ENCODE data around the gene MYT1. TPM values are rescaled to one million over a fixed set of nuclear protein-coding genes. Genes with fewer than 3 reads are reported as not detected.
A peak's percentile ranks its signal among the peaks of the same experiment; 100 is the strongest.

Gene MYT1
- total and polyA plus RNA-seq, 2 of the 13 experiments (the other 11 are each of a cell fraction or from before 2014, with no cell fraction given), result 0.58 to 2.5 TPM

DNA sequence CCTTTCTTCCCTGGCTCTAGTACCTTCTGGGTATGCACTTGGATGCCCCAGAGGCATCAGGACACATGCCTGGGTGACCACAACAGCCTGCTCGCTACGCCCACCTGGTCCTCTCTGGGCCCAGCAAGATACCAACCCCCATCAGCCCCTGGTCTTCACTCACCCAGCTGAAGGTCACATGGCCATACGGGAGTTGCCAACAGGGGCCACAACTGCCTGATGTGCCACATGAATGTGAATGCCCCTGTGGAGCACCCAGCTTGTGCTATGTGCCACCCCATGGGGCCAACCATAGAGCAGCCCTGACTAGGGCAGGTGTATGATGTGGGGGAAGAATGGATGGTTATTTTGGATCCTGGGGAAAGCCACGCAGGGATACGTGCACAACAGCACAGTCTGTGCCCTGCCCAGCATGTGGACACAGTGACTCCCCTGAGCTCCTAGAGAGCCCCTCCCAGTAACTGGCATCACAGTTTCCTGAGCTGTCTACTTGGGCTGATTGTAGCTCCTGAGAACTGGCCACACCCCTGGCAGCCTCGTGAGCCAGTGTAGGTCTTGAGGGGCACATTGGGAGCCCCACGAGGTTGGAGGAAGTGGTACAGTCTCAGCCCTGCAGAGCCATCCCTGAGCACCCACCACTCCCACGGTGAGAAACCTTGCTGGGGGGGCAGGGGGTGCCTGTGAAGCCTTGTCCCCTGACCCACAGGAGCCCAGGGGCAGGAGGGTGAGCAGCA lies 80.8 kb downstream of the MYT1 start (continued):
- TF ChIP-seq, protein P1, sequence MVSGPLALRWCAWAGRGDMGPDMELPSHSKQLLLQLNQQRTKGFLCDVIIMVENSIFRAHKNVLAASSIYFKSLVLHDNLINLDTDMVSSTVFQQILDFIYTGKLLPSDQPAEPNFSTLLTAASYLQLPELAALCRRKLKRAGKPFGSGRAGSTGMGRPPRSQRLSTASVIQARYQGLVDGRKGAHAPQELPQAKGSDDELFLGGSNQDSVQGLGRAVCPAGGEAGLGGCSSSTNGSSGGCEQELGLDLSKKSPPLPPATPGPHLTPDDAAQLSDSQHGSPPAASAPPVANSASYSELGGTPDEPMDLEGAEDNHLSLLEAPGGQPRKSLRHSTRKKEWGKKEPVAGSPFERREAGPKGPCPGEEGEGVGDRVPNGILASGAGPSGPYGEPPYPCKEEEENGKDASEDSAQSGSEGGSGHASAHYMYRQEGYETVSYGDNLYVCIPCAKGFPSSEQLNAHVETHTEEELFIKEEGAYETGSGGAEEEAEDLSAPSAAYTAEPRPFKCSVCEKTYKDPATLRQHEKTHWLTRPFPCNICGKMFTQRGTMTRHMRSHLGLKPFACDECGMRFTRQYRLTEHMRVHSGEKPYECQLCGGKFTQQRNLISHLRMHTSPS (CRISPR knock-in tag; IDR thresholded peaks at IDR 0.05; ENCODE audit: low read depth), result 0 out of 2 replicates have a peak, but pooled peaks have one; percentile 37

DNA sequence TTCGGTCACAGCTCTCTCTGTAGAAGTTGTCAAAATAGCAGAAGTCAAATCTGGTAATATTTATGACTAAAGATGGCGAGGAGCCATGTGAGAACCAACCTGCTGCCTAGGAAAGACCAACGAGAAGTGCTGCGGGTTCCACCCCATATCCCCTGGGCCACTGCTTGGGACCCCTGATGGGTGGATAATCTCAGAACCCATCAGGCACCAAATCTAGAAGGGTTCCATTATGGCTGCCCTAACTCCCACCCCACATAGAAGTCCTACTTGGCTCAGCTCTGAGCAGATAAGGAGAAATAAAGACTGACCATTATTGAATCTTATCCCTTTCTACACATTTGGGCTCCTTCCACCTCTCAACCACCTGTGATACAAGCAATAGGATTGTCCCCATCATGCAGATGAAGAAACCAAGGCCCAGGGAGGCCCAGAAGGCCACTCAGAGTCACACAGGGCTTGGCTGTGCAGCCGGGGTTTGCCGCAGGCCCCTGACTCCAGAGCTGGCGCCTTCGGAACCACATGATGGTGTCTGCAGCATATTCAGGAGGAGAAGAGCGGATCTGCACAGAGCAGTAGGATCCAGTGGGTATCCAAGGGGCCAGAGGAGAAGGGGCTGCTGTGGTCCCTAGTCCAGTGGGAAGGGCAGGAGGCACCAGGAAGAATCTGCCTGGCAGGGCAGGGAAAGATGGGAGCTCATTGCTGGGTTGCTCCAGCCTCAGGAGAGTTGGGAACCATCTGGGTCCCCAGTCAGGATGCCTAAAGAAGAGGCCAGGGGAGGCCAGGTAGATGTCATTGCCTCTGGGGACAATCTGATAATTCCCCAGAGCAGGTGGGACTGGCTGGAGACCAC lies 81.7 kb downstream of the MYT1 start:
- no peak overlapping the region for H3K9ac ChIP-seq (ENCODE audit: insufficient read depth, low read depth, low read length)
- WGBS (ENCODE audit: low lambda C conversion rate), result 70% methylated on average over 9 of the region's 9 CpGs
- intact Hi-C loops (cut with micrococcal nuclease; ENCODE audit: unreplicated experiment), result no loop called here
- no peaks in the 10 kb centered on the region for H3K9me3 ChIP-seq (ENCODE audit: low read length)
- ChIA-PET CTCF (ENCODE audit: low intra/inter-chr PET ratio, low total read pairs) (no interaction called here), POLR2A (interaction anchor here (1.3 to 9.6 kb wide), 4 partner anchors 8 to 57 kb away, joined by 3 to 157 read pairs (median 6); partner anchors contain the start of gene PCMTD2)
- no TSS peak for BruUV-seq (replicated peaks)
- in situ Hi-C loops (cut with HindIII; ENCODE audit: extremely low pct_ligation_motif_present, low pct_unique_long_range_greater_than_20kb), result no loop called here
- no peak overlapping the region for H3K4me3 ChIP-seq (replicated peaks in 1 of 3; ENCODE audit: insufficient read depth in 1 of 3, low read depth in 2 of 3, low read length in 3 of 3)
- no peak for ATAC-seq
- no peak overlapping the region for H3K27ac ChIP-seq (ENCODE audit: extremely low read length, insufficient read depth, low read length)
- H3K4me2 ChIP-seq (ENCODE audit: low read depth, low read length), result no peak overlapping the region
- H4K20me1 ChIP-seq (ENCODE audit: insufficient read depth, low read length), result no peaks in the 10 kb centered on the region
- no peak overlapping the region for H2AFZ ChIP-seq (ENCODE audit: low read length)
- peaks cover 75% of the 10 kb centered on the region for H3K4me1 ChIP-seq (ENCODE audit: insufficient read depth, low read length)
- TF ChIP-seq HOXA5 (CRISPR knock-in tag; IDR thresholded peaks at IDR 0.05) (no peak), ZNF709 (CRISPR knock-in tag; IDR thresholded peaks at IDR 0.05) (0 out of 2 replicates have a peak, but pooled peaks have one; percentile 25)
- FAIRE-seq, result no peak
- no peaks in the 10 kb centered on the region for H3K36me3 ChIP-seq (replicated peaks in 1 of 2; ENCODE audit: control insufficient read depth in 1 of 2, insufficient read depth in 2 of 2, low read length in 2 of 2)
- H3K27me3 ChIP-seq (ENCODE audit: control insufficient read depth in 1 of 2, insufficient read depth in 2 of 2, low read length in 2 of 2), result peaks cover 8 to 28% of the 10 kb centered on the region in 2 experiments; a peak in 4 of 5 replicates
- DNase-seq (ENCODE audit: low spot score), result no peak
- no peaks in the 10 kb centered on the region for H3K79me2 ChIP-seq (ENCODE audit: insufficient read depth, low read length)

Measured in HepG2 (cell line).